ENCODE results near the gene MEGF10. TPM values are rescaled to one million over a fixed set of nuclear protein-coding genes. Genes with fewer than 3 reads are reported as not detected.

MEGF10 gene
- total RNA-seq, 1 donor from 2014 or later = 8.2 TPM

GRCh38 chr5:127423173-127423798 is 132.7 kb downstream of the MEGF10 start:
- intact Hi-C loops (cut with DNase I) = no loop called here
- DNase-seq (ENCODE audit: low spot score) (no peak), ATAC-seq (no peak)

GRCh38 chr5:127425037-127425436 is 134.4 kb downstream of the MEGF10 start:
- ATAC-seq (no peak), DNase-seq (ENCODE audit: low spot score) (no peak)
- intact Hi-C loops (cut with DNase I) = no loop called here

DNA sequence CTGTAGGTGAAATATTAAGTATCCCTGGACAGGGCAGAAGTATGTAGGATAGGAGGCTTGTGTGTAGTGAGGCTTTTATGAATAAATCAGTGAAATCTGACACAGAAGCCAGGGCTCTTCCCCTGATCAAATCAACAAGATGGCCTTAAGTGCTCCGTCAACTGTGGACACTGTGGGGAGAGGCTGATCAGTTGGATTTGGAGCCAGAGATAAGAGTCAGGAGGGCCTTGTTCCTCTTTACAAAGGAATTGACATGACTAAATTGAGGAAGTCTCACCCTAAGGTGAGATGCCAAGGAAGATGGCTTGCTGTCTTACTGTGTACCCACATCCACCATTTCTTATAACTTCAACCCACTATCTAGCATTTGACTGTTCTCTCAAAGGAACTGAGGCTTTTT is 135.3 kb downstream of the MEGF10 start:
- intact Hi-C loops (cut with DNase I) = no loop called here
- ATAC-seq = no peak
- DNase-seq (ENCODE audit: low spot score) = no peak

DNA sequence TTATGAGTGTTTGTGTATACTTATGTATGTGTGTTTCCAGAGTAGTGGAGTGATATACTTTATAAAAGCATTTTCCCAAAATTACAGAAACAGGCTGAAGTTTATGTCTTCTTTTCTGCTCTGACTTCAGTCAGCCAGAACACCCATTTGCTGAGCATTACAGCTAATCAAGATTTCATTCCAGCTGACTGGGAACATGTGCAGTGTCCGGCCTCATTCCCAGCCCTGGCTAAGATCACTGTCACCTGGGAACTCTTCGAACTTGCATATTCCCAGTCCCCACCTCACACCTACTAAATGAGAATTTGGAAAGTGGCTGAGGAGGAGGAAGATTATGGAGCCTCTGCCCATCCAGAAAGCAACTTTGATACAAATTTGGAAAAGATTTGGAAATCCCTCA is 136.1 kb downstream of the MEGF10 start:
- ATAC-seq (no peak), DNase-seq (ENCODE audit: low spot score) (no peak)
- intact Hi-C loops (cut with DNase I) = no loop called here

DNA sequence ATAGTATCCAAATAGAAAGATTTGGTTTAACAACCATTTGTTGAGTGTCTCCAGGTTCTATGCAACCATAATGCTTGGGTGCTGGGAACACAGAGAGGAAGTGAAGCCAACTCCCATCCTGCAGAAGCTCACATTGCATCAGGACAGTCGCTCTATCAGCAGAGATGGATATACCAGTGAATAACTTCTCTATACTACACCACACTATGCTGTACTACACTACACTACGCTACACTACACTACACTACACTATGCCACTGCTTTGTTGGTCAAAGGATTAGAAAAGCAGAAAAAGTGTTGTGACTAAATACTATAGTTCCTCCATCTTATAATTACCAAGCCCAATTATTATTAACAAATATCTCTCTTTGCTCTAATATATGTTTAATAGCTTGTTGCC is 137.7 kb downstream of the MEGF10 start:
- ATAC-seq = no peak
- no peak for DNase-seq (ENCODE audit: low spot score)
- intact Hi-C loops (cut with DNase I) = no loop called here

GRCh38 chr5:127428748-127429147 is 138.2 kb downstream of the MEGF10 start:
- intact Hi-C loops (cut with DNase I) = no loop called here
- DNase-seq (ENCODE audit: low spot score) (no peak), ATAC-seq (peak; percentile 86)

DNA sequence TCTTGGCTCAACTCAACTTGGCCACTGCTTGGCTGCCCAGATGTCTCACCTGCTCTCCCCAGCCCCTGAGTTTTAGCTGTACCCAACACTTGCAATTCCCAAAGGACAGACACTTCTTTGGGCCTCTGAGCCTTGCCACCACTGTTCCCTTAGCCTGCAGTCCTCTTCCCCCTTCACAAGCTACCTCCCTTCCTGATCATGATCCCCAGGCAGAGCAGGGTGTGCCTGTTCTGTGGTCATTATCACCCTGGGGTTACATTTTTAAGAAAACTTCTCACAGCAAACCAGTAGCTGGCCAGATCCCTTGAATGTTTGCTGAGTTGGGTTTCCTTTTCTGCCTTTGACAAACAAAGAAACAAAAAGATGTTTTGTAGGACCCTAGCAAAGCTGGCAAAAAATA is 139.3 kb downstream of the MEGF10 start:
- intact Hi-C loops (cut with DNase I) = no loop called here
- ATAC-seq (no peak), DNase-seq (ENCODE audit: low spot score) (no peak)

- DNase-seq (ENCODE audit: low spot score) = no peak
- intact Hi-C loops (cut with DNase I) = no loop called here
These were observed 140.0 kb downstream of the MEGF10 start for GRCh38 chr5:127430627-127431026.

DNA sequence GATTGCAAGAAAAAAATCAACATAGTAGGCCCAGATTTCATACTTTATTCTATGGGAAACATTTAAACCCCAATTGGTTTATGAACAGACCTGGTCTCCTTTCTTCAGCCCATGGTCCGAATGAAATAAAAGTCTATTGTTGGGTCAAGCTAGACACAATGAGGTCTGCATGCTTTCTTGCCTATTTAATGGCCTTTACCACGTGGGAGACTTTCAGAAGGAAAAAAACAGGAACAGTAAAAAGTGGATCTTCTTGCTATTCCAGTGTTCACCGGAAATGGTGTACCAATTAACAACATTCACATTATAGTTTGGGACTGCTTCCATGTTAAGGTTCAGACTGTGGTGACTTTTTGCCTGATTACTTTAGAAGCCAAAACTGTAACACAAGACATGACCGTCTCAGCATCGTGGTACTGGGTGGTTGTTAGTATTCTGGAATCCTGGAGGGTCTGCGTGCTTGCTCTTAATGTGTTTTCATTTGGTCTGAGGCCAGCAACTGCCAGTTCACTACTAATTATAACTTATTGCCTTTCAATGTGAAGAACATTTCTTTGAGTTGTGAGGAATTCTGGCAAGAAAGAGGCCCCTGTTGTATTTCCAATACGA is 141.5 kb downstream of the MEGF10 start:
- no peak for DNase-seq (ENCODE audit: low spot score)
- intact Hi-C loops (cut with DNase I) = no loop called here
- no peak for ATAC-seq

More at GRCh38 chr5:127430627-127431026, 140.0 kb downstream of the MEGF10 start:
- no peak for ATAC-seq

DNA sequence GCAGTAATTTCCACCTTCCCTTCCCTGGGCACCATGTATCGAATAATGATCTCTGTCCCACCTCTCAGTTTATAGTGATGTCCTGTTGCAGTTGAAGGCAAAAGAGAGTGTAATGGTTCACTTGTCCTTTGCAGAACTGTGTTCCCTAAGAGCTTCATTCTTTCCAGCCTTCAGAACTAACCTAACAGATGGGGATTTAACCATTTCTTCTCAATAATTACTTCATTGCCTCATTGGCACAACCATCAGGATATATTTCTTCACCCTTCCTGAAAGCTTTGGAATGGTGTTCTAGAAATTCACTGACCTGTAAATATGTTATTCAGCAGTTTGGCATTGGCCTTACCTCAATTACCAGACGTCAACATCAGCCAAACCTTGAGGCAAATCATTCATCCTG is 142.9 kb downstream of the MEGF10 start:
- intact Hi-C loops (cut with DNase I) = no loop called here
- no peak for ATAC-seq

DNA sequence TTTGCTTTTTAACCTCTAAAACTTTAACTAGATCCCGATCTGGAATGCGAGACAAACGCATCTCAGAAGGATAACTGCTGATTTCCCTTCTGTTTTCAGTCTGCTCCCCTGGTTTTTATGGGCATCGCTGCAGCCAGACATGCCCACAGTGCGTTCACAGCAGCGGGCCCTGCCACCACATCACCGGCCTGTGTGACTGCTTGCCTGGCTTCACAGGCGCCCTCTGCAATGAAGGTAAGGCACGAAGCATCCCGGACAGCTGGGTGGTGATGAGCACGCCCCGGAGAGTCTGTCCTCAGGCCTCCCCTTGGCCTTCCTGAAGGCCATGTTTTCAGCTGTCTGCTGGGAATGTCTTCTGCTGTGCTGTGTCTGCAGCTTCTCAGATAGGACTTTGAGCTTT is 144.0 kb downstream of the MEGF10 start:
- DNase-seq (ENCODE audit: low spot score) = no peak
- intact Hi-C loops (cut with DNase I) = no loop called here

More for the DNA sequence above, 142.9 kb downstream of the MEGF10 start:
- no peak for DNase-seq (ENCODE audit: low spot score)

DNA sequence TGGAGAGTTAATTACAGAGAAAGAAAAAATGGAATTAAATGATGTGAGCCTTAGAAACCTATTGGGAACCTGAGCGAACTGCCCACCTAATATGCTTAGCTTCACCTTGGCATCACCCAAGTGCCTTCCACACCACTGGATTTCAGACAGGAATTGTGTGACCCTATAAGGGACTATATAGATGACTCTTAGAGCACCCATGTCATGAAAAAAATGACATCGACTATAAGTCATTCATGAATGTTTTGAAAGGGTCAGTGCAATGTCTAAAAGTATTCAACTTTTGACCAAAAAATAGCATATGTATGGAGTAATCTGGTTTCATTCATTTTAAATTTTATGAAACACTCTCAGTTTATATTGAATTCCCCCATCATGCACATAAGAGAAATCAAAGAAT is 145.2 kb downstream of the MEGF10 start:
- DNase-seq (ENCODE audit: low spot score) (no peak), ATAC-seq (no peak)
- intact Hi-C loops (cut with DNase I) = no loop called here

More for the DNA sequence above, 144.0 kb downstream of the MEGF10 start:
- ATAC-seq = no peak

- no peak for ATAC-seq
- no peak for DNase-seq (ENCODE audit: low spot score)
- intact Hi-C loops (cut with DNase I) = loop anchor here (5.0 kb wide), 1 partner anchor 147 kb away; the partner anchor contains the start of gene MEGF10
These were observed 149.0 kb downstream of the MEGF10 start for GRCh38 chr5:127439644-127440043.

DNA sequence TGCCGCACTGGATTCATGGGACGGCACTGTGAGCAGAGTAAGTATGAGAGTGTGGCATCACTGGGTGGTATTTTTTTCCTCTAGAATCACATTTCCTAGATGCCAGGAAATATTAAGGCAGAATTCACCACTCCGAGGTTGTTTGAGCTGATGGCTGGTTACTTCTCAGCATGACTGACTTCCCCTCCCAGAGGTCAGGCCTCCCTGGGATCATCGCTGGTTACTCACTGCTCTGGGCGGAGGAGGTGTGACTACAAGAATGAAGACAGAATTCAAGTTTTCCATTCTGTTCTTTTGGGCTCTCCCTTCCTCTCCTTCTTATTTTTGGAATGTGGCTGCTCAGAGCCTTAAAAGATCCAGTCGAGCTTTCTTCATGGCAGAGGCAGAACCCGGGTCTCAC is 150.2 kb downstream of the MEGF10 start:
- DNase-seq (ENCODE audit: low spot score) (no peak), ATAC-seq (peak; percentile 26)
- intact Hi-C loops (cut with DNase I) = loop anchor here (5.0 kb wide), 1 partner anchor 149 kb away; the partner anchor contains the start of gene MEGF10

DNA sequence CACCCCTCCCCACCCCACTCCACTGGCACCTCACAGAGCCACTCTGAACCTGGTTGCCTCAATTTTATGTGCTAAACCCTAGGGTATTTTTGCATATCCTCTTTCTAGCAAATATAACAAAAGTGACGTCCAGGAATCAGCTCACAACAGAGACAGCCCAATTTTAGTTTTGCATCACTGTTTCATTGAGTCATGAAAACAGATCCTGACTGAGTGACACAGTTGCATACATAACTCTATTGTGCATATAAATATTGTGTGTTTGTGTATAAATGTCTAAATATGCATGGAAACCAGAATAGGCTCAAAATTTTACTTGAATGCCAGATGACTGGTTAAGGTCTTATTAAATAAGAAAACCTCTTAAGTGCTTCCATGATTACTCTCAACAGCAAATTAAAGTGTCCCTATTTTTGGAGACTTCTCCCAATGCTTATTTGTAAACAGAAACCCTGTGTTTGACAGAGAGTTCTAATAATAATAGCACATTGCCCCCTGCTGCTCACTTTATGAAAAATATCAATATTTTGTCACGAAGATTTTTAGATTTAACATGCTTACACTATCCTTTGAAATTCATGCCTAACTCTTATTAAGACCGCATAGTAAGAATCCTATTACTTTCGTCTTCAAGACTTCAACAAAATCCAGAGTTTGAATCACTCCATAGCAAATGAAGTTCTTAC is 151.3 kb downstream of the MEGF10 start:
- ATAC-seq (no peak), DNase-seq (ENCODE audit: low spot score) (no peak)
- intact Hi-C loops (cut with DNase I) = loop anchor here (5.0 kb wide), 1 partner anchor 150 kb away; the partner anchor contains the start of gene MEGF10

GRCh38 chr5:127444171-127444570 is 153.6 kb downstream of the MEGF10 start:
- intact Hi-C loops (cut with DNase I) = loop anchor here (5.0 kb wide), 1 partner anchor 152 kb away; the partner anchor contains the start of gene MEGF10
- DNase-seq (ENCODE audit: low spot score) = no peak

DNA sequence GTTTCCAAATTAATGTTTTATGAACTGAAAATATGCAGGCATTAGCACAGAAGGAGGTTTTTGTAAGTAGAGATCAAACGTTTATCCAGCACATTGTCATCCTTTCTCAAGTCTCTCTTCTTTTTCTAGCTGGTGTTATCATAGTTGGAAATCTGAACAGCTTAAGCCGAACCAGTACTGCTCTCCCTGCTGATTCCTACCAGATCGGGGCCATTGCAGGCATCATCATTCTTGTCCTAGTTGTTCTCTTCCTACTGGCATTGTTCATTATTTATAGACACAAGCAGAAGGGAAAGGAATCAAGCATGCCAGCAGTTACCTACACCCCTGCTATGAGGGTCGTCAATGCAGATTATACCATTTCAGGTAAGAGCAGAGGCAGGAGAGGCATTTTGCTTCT is 154.7 kb downstream of the MEGF10 start:
- DNase-seq (ENCODE audit: low spot score) (no peak), ATAC-seq (no peak)
- intact Hi-C loops (cut with DNase I) = no loop called here

More at GRCh38 chr5:127444171-127444570, 153.6 kb downstream of the MEGF10 start:
- no peak for ATAC-seq

GRCh38 chr5:127446626-127447025 is 156.0 kb downstream of the MEGF10 start:
- intact Hi-C loops (cut with DNase I) = no loop called here
- ATAC-seq (no peak), DNase-seq (ENCODE audit: low spot score) (no peak)

DNA sequence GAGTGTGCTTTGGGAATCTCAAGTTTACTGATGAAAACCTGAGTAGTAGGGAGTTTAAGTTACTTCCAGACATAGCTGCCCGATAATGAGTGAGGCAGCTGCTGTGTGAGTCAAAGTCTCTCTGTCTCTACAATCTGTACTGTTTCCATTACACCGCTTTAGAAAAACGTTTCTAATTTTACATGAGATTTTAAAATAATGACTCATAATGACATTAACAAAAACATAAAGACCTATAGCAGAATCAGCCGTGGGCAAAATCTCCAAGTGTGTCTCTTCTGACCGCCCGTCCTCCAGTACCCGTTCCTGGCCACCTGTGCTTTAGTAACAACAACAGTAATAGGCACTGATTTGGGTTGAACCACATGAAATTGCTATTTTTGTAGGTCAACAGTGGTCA is 157.2 kb downstream of the MEGF10 start:
- DNase-seq (ENCODE audit: low spot score) (no peak), ATAC-seq (no peak)
- intact Hi-C loops (cut with DNase I) = no loop called here

GRCh38 chr5:127450046-127450445 is 159.4 kb downstream of the MEGF10 start:
- ATAC-seq = no peak
- intact Hi-C loops (cut with DNase I) = no loop called here

More at GRCh38 chr5:127450046-127450445, 159.4 kb downstream of the MEGF10 start:
- DNase-seq (ENCODE audit: low spot score) = no peak
